GM19438 (cell line): ENCODE data around the gene CDC45.
"Not testable (repeated sequence)": the region's sequence is repeated elsewhere in the genome, so short reads cannot be mapped to it uniquely, and the experiment has no call there.

ENCODE experiments used
- ATAC-seq: cut with Tn5 transposase; IDR thresholded peaks from one replicate; pipeline ENCODE4 v1.9.1; 2021; ENCODE audit warnings: low read depth; ENCODE audit not compliant: unreplicated experiment

Gene CDC45

DNA sequence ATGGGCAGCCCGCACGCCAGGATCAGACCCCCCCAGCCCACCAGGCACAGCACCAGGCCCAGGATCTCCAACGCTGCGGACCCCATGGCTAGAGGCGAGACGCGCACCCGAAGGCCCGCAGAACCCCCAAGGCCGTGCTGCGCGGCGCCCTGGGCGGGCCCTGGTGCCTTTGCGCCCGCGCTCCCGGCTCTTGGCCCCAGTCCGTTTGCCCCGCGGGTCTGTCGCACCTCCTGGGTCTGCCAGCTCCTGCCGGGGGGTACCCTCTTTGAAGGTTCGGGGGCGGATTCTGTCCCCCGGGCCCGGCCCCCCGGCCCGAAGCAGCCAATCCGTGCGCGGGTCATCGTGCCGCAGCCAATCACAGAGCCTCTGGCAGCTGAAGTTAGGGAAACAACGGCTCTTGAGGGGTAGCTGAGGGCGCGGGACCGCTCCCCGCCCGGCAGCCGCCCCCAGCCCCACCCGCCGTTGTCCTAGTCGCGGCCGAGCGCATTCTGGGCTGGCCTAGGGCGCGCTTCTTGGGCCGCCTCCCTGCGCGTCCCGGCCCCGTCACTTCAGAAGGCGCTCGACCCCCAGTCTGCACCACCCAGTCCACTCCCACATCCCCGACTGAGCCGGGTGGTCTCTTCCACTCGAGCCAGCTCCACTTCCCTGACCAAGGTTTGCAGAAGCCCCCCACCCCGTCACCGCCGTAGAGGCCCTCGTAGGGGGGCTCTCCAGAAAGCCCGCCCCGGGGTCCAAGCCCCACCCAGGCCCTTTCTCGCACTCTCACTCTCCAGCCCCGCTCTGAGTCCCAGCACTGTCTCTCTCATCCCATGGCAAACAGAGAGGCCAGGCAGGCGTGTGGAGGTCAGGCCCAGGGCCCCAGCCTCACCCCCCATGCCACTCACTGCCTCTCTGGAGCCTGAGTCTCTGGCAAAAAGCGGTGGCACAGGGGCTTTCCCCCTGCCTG, 44.7 kb downstream of the CDC45 start, which contains the start of gene CLDN5:
Gene CLDN5, minus strand, starts transcription at position 241 of the 946 bp plus-strand sequence. Its CDS starts 155 bp downstream, at position 86.
- ATAC-seq, result no peak

DNA sequence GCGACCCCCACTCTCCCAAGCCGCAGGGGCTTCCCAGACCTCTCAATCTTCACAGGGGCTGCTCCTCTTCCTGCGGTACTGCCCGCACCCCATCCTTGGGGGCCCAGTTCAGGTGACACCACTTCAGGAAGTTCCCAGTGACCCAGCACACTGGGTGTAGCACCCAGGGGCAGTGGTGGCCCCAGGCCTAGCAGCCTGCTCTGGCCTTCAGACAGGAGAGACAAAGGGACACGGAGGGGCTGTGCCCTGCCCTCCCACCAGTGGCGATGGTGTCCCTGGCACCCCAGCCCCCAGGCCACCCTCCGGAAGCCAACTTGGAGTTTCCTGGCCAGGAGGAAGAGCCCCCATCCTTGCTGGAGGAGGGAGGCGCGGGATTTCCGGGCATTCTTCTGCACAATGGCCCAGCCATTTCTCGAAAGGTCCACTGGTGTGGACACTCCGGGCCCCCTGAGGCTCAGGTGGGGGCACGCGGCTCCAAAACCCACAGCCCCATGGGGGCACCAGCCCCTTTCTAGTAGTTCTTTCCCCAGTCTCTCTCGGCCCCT, 45.5 kb downstream of the CDC45 start:
- ATAC-seq, result no peak

DNA sequence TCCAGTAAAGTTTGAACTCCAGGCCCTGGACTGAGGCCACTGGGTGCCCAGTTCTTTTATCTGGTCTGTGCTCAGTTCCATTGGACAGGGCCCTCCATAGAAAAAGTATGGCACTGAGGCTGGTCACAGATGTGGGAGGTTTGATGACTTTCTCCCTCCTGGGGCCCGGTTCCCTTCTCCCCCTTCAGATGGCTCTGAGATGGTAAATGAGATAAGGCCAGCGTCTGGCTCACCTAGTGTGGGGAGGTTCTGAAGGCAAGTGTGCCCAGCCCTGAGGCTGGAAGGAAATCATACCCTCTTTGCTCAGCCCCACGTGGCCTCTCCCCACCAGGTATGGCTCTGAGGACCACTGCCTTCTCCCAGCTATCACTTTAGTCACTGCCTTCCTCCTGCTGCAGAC, 45.9 kb downstream of the CDC45 start:
- no peak for ATAC-seq

DNA sequence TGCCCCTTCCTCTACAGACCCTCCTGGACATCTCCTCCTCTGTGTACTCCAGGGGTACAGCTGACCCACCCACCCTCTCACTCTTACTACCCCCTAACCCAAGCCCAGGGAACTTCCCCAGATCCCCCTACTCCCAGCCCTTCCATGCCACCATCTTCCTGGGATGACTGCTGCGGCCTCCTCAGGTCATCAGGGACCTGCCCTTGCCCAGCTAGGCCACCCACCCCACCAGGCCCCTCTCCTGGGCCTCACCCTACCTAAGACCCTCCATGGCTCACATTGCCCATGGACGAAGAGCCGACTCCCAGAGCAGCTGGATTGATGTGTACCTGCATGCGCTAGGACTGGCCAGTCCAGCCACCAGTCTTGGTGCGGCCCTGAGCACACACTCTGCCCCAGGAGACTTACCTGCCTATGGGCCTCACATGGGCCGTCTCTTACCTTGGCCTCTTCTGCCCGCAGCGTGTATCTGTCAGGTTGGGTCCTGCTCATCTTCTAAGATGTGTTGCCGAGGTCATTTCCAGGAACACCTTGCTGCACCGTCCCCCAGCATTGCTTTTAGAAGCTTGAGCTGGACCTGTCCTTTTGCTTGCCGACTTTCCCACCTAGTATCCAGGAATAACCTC, 46.5 kb downstream of the CDC45 start:
- no peak for ATAC-seq

DNA sequence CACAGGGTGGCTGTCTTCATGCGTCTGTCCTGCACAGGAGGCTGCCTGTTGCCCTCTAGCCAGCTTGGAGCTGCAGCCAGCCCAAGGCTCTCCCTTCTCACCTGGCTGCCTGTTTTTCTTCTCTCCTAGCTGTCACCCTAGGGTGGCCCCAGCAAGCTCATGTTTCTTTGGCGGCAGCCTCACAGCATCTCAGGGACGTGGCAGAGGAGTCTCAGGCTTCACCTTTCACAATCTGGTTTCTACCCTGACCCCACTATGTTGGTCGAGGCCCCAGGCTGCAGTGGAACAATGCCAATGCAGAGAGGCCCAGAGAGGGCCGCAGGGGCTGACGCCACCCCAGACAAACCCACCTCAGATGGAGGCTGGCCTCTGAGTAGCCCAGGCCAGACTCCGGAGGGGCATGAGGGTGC, 47.0 kb downstream of the CDC45 start:
- no peak for ATAC-seq

DNA sequence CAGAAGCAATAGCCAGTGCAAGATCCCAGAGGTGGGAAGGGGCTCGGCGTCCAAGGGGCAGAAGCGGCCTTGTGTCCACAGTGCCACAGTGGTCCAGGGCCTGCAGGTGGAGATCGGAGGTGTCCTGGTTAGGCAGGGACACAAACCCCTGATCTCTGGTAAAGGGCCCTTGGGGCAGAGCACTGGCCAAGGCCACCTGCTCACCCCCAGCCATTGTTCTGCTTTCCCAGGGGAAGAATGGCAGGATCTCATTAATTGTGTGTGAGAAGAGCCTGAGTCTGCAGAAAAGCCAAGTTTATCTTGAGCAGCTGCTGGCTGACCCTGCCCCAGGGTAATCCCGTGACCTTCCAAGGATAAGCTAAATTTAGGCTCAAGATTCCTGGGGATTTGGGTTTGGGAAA, 47.6 kb downstream of the CDC45 start:
- ATAC-seq, result no peak

DNA sequence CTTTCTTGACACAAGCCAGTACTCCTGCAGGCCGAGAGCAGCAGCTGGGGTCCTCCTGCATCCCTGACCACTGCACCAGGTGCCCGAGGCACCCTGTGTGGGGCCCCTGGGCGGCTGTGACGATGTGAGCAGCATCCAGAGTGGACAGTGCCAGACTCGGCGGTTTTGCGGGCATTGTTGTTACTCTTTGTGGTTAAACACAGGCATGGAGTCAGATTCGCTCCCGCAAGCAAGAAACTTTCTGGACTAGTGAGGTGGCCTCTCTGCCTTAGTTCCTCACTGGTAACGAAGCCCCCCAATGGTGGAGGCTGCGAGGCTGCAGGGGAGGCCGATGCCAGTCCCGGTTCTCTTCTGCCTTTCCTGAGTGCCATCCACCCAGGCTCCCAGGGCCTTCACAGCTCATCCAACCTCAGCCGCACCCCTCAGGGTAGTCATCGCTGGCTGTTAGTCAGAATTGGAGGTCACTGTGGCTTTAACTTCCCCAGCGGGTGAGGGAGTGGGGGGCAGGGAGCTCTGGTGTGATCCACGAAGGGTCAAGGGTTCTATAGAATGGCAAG, 48.2 kb downstream of the CDC45 start:
- ATAC-seq, result no peak

DNA sequence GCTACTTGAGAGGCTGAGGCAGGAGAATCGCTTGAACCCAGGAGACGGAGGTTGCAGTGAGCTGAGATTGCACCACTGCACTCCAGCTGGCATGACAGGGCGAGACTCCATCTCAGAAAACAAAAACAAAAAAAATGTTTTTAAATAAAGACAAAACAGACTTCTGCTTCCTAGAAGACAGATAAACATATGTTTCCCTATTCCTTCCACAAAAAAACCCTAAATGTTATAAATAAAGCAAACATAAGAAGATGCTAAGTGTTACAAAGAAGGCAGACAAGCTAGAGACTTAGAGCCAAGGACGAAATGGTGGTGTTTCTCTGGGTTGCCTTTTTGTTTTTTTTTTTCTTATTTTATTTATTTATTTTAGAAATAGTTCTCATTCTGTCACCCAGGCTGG, 50.1 kb downstream of the CDC45 start:
- ATAC-seq, result no peak

DNA sequence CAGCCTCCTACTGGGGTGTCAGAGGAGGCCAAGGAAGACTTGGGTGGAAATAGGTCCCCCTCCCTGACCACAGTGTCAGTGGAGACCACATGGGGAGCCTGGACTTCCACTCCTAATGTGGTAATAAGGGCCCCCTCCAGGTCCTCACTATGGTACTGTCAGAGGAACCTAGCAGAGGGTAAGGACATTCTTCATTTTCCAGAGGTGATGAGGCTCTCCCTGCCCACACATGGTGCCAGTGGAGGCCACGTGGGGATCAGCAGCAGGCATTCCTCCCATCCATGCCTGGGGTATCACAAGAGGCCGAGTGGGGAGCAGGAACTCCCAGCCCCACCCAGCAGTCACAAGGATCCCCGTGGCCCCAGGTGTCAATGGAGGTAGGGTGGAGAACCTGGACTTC, 51.0 kb downstream of the CDC45 start:
- no peak for ATAC-seq

DNA sequence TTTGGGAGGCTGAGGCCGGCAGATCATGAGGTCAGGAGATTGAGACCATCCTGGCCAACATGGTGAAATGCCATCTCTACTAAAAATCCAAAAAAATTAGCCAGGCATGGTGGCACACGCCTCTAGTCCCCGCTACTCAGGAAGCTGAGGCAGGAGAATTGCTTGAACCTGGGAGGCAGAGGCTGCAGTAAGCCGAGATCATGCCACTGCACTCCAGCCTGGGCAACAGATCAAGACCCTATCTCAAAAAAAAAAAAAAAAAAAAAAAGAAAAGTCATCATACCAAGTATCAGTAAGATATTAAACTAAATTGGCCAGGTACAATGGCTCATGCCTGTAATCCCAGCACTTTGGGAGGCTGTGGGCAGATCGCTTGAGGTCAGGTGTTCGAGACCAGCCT, 51.6 kb downstream of the CDC45 start:
- ATAC-seq, result not testable (repeated sequence)

DNA sequence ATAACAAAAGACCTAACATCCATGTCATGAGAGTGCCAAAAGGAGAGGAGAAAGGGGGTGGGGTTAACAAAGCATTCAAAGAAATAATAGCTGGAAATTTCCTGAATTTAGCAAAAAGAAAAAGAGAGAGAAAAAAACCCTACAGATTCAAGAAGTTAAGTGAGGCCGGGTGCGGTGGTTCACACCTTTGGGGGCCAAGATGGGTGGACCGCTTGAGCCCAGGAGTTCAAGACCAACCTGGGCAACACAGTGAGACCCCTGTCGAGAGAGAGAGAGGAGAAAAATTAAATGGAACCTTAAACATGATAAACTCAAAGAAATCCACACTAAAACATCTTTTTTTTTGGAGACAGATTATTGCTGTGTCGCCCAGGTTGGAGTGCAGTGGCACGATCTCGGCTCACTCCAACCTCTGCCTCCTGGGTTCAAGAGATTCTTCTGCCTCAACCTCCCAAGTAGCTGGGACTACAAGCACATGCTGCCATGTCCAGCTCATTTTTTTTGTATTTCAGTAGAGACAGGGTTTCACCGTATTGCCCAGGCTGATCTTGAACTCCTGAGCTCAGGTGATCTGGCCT, 53.4 kb downstream of the CDC45 start:
- ATAC-seq, result no peak

DNA sequence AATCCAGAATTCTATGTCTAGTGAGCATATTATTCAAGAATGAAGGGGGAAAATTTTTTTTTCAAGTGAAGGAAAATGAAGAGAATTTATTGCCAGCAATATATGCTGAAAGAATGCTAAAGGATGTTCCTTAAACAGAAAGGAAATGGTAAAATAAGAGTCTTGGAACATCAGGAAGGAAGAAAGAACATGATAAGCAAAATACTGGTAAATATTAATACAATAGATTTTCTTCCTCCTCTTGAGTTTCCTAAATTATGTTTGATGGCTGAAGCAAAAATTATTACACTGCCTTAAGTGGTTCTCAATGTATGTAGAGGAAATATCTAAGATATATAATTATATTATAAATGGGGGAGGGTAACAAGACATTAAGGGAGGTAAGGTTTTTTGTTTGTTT, 54.1 kb downstream of the CDC45 start:
- no peak for ATAC-seq

DNA sequence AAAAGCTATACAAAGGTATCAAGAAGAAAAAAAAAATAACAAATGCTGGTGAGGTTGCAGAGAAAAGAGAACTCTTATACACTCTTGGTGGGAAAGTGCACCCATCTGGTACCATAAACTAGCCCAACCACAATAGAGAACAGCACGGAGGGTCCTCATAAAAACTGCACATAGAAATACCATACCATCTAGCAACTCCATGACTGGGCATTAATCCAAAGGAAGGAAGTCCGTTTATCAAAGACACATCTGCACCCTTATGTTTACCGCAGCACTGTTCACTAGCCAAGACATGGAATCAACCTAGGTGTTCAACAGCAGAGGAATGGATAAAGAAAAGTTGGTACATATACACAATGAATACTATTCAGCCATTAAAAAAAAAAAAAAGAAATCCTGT, 55.3 kb downstream of the CDC45 start:
- ATAC-seq, result no peak

DNA sequence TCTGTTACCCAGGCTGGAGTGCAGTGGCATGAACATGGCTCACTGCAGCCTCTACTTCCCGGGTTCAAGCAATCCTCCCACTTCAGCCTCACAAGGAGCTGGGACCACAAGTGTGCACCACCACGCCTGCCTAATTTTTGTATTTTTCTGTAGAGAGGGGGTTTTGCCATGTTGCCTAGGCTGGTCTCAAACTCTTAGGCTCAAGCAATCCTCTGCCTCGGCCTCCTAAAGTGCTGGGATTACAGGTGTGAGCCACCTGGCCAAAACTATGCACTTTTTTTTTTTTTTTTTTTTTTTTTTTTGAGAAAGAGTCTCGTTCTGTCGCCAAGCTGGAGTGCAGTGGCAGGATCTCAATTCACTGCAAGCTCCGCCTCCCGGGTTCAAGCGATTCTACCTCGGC, 56.8 kb downstream of the CDC45 start:
- ATAC-seq, result no peak

DNA sequence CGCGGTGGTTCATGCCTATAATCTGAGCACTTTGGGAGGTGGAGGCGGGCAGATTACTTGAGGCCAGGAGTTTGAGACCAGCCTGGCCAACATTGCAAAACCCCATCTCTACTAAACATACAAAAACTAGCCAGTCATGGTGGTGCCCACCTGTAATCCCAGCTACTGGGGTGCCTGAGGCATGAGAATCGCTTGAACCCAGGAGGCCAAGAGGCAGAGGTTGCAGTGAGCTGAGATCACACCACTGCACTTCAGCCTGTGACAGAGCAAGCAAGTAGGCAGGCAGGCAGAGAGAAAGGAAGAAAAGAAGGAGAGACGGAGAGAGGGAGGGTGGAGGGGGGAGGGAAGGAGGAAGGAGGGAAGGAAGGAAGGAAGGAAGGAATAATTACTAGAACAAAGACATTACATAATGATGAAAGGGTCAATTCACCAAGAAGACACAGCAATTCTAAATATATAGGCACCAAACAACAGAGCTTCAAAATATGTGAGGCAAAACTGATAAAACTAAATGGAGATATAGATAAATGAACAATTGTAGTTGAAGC, 58.3 kb downstream of the CDC45 start:
- ATAC-seq, result no peak

DNA sequence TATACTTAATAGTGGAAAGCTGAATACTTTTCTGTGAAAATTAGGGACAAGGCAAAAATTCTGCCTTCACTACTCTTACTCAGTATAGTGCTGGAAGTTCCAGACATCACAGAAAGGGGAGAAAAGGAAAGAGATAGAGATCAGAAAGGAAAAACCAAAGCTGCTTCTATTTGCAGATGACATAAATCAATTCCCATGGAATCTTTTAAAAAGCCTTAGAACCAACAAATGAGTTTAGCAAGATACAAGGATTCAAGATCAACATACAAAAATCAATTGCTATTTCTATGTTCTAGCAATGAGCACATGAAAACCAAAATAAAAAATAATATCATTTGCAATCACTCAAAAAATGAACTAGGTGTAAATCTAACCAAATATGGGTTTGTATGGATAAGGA, 60.7 kb downstream of the CDC45 start:
- ATAC-seq, result no peak

DNA sequence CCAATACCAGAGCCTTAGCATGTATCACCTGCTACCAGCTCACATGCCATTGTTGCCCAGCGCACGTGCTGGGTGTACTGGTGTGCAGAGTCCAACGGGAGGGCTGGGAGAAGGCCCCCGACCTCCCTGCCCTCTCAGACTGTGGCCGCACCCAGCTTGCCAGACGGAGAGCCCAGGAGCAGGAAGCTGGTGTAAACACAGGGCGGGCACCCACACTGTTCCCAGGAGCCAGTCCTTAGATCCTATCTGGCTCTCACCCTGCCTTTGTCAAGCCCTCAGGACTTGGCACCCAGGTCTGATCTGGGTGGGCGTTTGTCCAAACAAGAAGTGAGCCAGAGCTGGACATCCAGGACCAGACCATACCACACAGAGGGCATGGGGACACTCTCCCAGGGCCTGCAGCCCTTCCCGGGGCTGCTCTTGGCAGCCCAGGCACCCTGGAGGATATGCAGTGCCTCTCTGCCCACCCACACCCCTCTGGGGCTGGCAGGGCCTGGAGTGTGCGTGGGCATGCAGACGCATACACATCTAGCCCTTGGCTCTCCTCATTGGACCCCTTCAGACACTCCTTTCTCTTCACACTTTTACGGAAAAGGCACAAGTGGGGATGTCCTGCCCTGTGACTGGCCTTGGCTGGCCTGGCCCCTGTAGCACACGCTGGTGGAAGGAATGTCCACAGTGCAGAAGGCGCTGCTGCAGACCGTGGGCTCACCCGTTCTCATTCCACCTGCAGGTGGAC, 64.4 kb downstream of the CDC45 start:
- no peak for ATAC-seq

DNA sequence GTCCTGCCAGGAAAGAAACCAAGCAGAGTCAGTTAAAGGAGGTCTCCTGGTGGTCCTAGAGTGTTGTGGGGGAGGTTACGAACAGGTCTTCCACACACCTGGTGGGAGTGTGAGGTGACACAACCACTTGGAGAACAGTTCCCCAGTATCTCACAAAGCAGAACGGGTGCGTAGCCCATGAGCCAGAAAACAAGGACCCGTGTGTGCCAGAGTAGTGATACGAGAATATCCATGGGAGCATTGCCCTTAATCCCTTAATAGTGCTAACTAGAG, 66.2 kb downstream of the CDC45 start:
- no peak for ATAC-seq

DNA sequence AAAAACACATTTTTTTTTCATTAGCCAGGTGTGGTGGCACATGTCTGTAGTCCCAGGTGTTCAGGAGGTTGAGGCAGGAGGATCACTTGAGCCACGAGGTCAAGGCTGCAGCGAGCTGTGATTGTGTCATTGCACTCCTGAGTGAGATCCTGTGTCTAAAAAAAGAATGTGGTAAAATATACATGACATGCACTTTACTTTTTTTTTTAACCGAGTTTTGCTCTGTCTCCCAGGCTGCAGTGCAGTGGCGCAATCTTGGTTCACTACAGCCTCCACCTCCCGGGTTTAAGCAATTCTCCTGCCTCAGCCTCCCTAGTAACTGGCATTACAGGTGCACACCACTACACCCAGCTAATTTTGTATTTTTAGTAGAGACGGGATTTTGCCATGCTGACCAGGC, 67.0 kb downstream of the CDC45 start:
- no peak for ATAC-seq

DNA sequence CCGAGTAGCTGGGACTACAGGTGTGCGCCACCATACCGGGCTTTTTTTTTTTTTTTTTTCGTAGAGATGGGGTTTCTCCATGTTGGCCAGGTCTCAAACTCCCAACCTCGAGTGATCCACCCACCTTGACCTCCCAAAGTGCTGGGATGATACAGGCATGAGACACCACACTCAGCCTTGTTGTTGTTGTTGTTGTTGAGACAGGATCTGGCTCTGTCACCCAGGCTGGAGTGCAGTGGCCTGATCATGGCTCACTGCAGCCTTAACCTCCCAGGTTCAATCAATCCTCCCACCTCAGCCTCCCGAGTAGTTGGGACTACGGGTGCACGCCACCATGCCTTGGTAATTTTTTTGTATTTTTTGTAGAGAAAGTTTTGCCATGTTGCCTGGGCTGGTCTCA, 67.9 kb downstream of the CDC45 start:
- no peak for ATAC-seq
